H54 (cell line): ENCODE measurements around the gene FKBP1A.
"Not testable (repeated sequence)": the region's sequence is repeated elsewhere in the genome, so short reads cannot be mapped to it uniquely, and the experiment has no call there.

Experiments used
- DNase-seq: peaks from one replicate; pipeline ENCODE4 v3.0.0; 2011; ENCODE audit warnings: low spot score, mixed read lengths; ENCODE audit not compliant: insufficient read length
- FAIRE-seq: peaks from 3 replicates; lab custom pipeline; 2011; peaks lifted over from hg19 to GRCh38; lab: Jason Lieb, UNC
- POLR2A ChIP-seq: IDR thresholded peaks from 2 replicates; pipeline ENCODE4 v1.6.1; 2011; ENCODE audit warnings: low read depth, mild to moderate bottlenecking, low read length

The FKBP1A gene

DNA sequence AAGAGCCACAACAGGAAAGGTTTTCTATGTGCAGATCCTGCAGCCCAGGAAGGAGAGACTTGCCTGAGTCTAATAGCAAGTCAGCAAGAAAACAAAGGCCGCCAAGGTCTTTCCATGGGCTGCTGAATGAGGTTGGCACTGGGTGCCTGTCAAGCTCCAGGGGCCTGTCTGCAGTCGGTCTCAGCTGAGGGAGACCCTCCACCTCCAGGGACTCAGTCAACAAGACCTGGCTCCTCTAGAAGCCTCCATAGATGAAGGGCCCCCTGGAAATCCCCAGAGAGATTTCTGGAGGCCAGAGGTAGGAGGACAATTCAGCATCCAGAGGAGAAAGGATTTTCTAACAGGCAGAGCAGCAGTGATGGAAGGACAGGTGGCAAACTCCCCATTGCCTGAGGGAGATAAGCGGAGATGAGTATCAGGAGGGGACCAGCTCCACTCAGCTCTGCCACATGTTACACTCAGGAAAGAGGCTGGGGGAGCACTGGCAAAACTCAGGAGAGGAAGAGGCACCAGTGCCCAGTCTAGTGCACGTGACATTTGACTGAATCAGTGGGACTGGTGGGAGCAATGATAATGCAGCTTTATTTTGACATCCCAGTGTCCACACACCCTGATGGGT is 33.5 kb upstream of the FKBP1A start:
- DNase-seq (no peak), FAIRE-seq (no peak)
- TF ChIP-seq POLR2A = no peak

DNA sequence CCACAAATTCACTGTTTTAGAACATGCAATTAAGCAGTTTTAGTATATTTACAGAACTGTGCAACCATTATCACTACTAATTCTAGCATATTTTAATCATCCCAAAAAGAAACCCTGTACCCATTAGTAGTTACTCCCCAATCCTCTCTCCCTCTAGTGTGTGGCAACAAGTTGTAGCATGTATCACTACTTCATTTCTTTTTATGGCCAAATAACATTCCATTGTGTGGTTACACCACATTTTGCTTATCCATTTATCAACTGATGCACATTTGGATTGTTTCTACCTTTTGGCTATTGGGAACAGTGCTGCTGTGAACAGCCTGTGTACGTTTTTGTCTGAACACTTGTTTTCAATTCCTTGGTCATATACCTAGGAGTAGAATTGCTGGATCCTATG is 31.5 kb upstream of the FKBP1A start:
- no peak for TF ChIP-seq POLR2A
- FAIRE-seq (no peak), DNase-seq (no peak)

DNA sequence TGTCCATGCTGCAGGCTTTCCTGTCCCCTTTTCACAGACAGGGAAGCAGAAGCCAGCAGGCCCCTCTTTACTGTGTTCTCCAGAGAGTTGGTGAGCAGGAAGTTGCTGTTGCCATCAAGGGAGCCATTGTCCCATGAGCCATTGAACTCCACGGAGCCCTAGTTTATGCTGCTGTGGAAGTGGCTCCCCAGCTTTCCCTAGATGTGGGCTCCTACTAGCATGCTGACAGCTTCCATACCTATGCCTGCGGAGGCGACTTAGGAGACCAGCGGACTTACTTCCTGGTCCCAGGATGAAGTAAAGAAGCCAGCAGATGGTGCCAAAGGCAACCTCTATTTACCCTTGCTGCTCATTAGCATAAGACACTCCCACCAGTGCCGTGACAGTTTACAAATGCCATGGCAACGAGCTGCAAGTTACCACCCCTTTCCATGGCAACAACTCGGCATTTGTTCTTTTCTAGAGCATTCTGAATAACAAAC is 30.8 kb upstream of the FKBP1A start:
- DNase-seq = no peak
- no peak for TF ChIP-seq POLR2A
- FAIRE-seq = no peak

DNA sequence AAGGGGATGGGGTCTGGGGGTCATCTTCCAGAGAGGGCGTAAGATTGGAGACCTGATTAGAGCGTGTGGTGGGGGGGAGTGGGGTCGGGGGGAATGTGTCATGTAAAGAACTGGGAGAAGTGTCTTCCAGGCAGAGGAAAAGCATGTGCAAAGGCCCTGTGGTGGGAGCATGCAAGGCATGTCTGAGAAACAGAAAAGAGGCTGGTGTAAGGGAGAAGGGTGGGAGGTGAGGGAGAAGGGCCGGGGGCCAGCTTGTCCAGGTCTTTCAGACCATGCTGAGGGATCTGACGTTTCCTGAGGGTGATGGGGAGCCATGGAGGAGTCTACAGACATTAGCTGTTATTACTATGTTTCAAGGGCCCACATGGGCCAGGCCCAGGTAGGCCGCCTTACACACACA is 30.4 kb upstream of the FKBP1A start:
- FAIRE-seq (no peak), DNase-seq (no peak)
- no peak for TF ChIP-seq POLR2A

DNA sequence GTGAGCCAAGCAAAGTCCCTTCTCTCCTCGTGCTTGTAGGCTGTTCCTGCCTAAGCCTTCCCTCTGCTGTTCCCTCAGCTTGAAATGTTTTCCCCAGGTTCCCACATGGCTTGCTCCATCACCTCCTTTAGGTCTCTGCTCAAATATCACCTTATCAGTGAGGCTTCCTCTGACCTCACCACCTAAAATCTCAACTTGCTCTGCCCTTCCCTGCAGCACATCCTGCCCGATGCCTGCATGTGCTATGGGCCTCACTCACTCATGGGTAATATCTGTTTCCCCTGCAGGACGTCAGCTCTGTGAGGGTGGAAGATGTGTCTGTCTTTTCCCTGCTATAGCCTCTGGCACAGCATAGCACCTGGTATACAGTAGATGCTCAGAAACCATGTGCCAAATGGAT is 29.9 kb upstream of the FKBP1A start:
- TF ChIP-seq POLR2A = no peak
- DNase-seq (no peak), FAIRE-seq (no peak)

DNA sequence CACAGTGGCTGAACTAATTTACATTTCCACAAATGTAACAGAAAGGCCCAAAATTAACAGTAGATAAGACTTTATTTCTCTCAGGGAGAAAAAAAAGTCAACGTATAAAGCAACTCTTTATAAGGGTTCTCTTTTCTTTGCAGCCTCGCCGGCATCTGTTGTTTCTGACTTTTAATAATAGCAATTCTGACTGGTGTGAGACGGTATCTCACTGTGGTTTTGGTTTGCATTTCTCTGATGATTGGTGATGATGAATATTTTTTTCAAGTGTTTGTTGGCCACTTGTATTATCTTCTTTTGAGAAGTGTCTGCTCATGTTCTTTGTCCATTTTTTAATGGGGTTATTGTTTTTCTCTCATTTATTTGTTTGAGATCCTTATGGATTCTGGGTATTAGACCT is 27.2 kb upstream of the FKBP1A start:
- FAIRE-seq (no peak), DNase-seq (no peak)
- no peak for TF ChIP-seq POLR2A

DNA sequence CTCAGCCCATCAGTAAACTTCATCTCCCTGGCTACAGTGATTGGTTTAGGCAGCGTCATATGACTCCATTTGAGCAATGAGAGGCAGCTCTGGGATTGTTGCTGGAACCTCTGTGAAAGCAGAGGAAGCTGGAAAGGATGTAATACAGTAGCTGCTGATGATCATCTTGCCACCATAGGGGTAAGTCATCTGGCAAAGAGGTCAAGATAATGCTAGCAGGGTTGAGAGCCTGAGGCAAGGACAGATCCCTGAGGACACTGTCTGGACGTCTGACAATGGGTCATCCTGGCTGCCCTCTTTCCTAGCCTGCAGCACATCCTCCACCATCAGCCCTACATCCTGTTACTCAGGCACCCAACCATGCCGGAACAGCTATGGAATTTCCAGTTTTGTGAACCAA is 25.5 kb upstream of the FKBP1A start:
- FAIRE-seq (no peak), DNase-seq (no peak)
- TF ChIP-seq POLR2A = no peak

DNA sequence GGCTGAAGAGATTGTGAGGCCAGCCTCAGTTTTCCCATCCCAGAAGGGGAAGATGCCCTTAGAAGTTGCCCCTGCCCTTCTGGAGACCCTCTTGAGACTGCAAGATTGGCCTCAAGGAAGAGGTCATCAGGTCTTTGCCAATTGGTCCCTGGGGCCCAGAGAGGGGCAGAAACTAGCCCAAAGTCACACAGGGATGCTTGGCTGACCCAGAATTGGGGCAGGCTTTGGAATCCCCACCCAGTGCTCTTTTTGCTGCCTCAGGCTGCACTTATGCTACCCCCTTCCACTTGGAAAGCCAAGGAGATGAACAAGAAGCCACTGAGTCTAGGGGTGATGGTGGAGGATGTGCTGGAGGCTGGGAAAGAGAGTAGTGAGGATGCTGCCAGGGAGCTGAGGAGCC is 24.9 kb upstream of the FKBP1A start:
- no peak for TF ChIP-seq POLR2A
- DNase-seq = no peak
- FAIRE-seq = no peak

DNA sequence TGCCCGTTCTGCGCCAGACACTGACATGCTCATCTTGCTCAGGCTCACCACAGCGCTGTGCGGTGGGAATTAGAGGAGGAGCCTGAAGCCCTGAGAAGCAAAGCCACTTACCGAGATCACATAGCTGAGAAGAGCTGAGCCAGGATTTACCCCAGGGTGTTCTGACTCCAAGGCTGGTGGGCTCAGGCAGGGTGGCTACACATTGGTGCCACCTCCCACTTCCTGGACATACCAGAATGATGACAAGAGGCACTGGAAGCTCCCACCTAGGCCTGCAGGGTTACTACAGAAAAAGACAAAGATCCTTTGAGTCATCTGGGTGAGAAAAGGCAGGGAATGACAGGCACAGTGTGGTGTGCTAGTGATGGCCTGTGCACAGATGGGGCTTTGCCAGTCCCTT is 24.4 kb upstream of the FKBP1A start:
- TF ChIP-seq POLR2A = no peak
- peak; percentile 36 for FAIRE-seq
- DNase-seq = no peak

DNA sequence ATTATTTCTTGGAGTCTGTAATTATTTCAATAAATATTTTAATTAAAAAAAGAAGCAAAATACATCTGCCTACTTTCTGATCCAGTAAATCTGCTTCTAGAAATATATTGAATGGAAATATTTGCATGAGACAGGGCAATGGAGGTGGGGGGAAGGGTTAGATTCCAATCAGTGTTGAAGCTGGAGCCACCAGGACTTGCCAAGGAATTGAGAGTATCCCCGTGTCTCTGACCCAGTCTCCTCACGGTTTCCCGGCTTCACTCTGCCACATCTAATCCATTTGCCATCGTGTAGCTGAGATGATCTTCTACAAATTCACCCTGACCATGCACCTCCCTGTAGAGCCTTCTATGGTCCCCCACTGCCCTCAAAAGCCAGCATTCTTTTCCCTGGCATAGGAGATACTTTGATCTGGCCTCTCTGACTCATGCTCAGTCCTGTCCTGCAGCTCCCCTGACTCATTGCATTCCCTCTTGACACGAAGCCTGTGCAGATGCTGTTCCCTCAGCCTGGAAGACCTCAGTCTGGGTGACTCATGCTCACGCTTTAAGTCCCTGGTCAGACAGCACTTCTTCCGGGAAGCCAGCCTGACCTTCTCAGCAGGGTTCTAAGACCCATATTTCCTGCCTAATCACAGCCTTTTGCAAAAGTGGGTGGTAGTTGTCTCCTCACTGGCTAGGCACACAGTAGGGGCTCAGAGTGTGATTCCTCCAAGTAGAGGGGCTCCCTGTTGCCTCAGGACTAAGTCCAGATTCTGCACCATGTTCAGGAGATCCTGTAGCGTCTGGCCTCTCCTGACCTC is 23.0 kb upstream of the FKBP1A start:
- peak; percentile 16; the same call in 1 of the 2 replicates for TF ChIP-seq POLR2A
- DNase-seq (peak; percentile 74), FAIRE-seq (peak; percentile 97)

DNA sequence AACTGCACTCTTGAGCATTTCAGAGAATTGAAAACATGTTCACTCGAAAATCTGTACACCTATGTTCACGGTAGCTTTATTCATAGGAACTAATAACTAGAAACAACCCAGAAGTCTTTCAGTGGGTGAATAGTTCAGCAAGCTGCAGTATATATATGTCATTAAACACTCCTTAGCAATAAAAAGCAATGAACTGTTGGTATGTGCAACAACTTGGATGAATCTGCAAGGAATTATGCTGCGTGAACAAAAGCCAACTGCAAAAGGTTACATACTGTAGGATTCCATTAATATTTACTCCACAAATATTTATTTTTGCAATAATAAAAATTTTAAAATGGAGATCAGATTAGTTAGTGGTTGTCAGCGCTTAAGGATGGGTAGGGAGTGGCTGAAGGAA is 22.1 kb upstream of the FKBP1A start:
- no peak for DNase-seq
- no peak for FAIRE-seq
- TF ChIP-seq POLR2A = no peak

DNA sequence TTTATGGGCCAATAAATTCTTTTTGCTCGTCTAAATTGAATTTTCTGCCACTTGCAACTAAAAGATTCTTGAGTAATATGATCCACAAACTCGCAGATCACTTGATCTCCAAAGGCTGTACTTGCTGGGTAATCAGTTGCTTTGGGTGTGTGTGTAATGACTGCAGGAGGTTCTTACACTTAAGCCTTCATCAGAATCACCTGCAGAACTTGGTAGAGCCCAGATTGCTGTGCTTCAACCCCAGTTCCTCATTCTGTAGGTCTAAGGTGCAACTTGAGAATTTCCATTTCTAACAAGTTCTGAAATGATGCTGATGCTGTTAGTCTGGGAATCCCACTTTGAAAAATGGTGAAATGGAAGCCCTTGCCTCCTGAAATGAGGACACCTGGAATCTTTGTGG is 12.9 kb upstream of the FKBP1A start:
- TF ChIP-seq POLR2A = no peak
- no peak for DNase-seq
- FAIRE-seq = no peak

DNA sequence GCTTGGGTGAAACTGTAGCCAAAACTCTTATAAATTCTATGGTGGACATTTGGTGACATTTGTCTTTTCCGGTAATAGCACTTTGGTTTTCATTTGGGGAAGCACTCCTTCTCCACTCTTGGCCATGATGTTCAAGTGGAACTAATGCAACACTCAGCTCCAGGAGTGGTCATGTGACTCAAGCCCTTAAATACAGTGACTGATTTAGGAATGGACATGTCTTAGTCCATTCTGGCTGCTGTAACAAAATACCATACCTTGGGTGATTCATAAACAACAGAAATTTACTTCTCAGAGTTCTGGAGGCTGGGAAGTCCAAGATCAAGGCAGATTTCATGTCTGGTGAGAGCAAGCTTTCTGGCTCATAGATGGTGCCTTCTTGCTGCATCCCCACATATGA is 10.8 kb upstream of the FKBP1A start:
- no peak for TF ChIP-seq POLR2A
- no peak for DNase-seq
- no peak for FAIRE-seq

DNA sequence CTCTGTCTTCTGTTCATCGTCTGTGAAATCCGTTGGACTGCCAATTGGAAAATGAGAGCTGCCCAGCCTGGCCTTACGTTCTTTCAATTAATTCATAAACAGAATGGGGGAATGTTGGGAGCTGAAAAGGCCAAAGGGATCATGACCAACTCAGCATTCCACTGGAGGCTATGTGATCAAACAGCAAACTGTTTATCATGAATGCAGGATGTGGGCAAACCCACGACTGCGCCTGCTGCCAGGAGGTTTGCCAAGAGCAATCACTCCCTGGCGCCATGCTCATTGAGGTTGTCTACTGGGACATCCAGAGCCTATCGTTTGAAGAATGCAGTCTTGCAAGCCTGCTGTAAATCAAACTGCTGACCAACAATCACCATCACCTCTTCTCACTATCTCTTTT is 9.3 kb upstream of the FKBP1A start:
- no peak for TF ChIP-seq POLR2A
- no peak for DNase-seq
- FAIRE-seq = no peak

DNA sequence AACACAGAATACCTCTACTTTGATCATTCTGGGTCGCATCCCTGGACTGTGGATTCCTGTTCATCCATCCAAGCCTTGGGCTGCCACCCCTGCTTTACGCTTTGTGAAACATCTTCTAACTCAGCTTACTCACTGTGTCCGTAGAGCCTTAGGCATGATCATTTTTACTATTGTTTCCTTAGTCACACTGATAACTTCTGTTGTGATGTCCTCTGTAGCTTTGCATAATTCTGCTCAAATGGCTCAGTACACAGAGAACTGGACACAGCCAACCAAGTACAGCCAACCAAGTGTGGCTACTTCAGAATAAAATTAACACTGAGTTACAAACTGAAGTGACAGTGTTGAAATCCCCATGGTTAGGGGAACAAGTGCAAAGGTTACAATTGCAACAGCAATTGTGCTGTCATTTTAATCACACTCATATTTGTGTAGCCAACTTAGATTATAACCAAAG is 8.6 kb upstream of the FKBP1A start:
- no peak for TF ChIP-seq POLR2A
- no peak for FAIRE-seq
- DNase-seq = no peak

DNA sequence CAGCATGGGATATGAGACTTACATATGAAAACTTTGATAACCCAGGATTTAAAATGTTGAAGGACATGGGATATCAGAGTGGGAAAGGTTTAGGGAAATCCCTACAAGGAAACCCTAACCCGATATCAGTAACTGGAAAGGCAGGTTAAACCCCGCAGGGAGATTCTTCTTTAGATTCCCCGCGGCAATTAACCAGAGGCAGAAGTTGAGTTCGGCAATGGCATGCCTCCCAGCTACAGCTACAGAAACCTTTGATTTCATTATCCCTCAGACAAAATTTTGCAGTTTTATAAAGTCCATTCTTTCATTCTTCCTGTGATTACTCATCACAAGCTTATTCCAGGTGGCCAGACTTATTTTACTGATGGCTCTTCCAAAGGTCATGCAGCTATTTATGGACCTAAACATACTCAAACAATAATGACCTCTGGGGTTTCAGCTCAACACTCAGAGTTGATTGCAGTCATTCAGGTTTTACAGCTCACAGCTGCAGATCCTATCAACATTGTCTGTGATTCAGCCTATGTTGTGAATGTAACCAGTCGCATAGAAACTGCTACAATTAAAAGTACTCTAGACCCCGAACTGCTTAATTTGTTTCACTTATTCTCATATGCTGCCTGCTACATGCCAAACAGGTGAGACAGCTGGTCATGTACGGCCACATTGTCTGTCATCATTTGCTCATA is 7.0 kb upstream of the FKBP1A start:
- FAIRE-seq, DNase-seq: not testable (repeated sequence)

DNA sequence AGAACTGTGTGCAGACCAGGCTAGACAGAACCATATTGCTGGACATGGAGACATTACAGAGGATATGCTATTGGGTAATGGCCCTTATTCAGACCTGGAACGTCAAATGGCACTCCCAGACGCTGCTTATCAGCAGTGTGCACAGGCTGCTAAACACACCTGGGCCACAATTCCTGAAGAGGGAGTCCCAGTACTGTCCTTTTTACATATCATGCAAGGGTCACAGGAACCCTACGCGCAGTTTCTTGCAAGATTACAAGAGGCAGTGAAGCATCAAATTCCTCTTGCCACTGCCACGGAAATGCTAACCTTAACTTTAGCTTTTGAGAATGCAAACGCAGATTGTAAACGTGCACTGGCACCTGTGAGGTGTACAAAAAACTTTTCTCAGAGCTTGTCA is 5.3 kb upstream of the FKBP1A start:
- not testable (repeated sequence) for DNase-seq, FAIRE-seq
